Trophoblast cell (in vitro differentiated cells and primary cell): ENCODE measurements around the gene SLC39A12.
"Not testable (repeated sequence)": the region's sequence is repeated elsewhere in the genome, so short reads cannot be mapped to it uniquely, and the experiment has no call there.

ENCODE experiments used
- DNase-seq, 2 donors: peaks; one replicate each; pipeline ENCODE4 v3.0.0-alpha.2; 2016
- H2AFZ ChIP-seq: 2 replicates; pipeline ENCODE4 v1.6.1; 2013; ENCODE audit warnings: low read length, moderate library complexity, mild to moderate bottlenecking; ENCODE audit not compliant: insufficient read depth, poor library complexity
- H2AK5ac ChIP-seq: 2 replicates; pipeline ENCODE4 v1.6.1; 2013; ENCODE audit warnings: mild to moderate bottlenecking, low read length
- H2BK120ac ChIP-seq: 2 replicates; pipeline ENCODE4 v1.6.1; 2013; ENCODE audit warnings: low read length, mild to moderate bottlenecking, moderate library complexity; ENCODE audit not compliant: insufficient read depth, poor library complexity
- H2BK12ac ChIP-seq: 2 replicates; pipeline ENCODE4 v1.6.1; 2013; ENCODE audit warnings: mild to moderate bottlenecking, low read length, moderate library complexity
- H2BK5ac ChIP-seq: 2 replicates; pipeline ENCODE4 v1.6.1; 2013; ENCODE audit warnings: low read length, low read depth, moderate library complexity, mild to moderate bottlenecking; ENCODE audit not compliant: poor library complexity
- H3K14ac ChIP-seq: 2 replicates; pipeline ENCODE4 v1.6.1; 2013; ENCODE audit warnings: mild to moderate bottlenecking, low read length
- H3K18ac ChIP-seq: 2 replicates; pipeline ENCODE4 v1.6.1; 2013; ENCODE audit warnings: mild to moderate bottlenecking, low read length
- H3K23ac ChIP-seq: 2 replicates; pipeline ENCODE4 v1.6.1; 2013; ENCODE audit warnings: low read length
- H3K27ac ChIP-seq: 2 replicates; pipeline ENCODE4 v1.5.1; 2013; ENCODE audit warnings: low read depth, mild to moderate bottlenecking, inconsistent platforms, low read length, moderate library complexity
- H3K27me3 ChIP-seq: 2 replicates; pipeline ENCODE4 v1.6.1; 2013; ENCODE audit warnings: inconsistent platforms, mild to moderate bottlenecking, low read length, moderate library complexity; ENCODE audit not compliant: insufficient read depth
- H3K36me3 ChIP-seq, 2 experiments: 1 replicate in 1 of 2; 2 replicates in 1 of 2; pipeline ENCODE4 v1.6.1; 2013; ENCODE audit warnings: low read length in 2 of 2, mild to moderate bottlenecking in 2 of 2, moderate library complexity in 1 of 2; ENCODE audit not compliant: insufficient read depth in 2 of 2, control insufficient read depth in 1 of 2
- H3K4ac ChIP-seq: 2 replicates; pipeline ENCODE4 v1.6.1; 2013; ENCODE audit warnings: low read depth, mild to moderate bottlenecking, low read length, moderate library complexity
- H3K4me1 ChIP-seq, 2 experiments: 1 replicate in 1 of 2; 2 replicates in 1 of 2; pipeline ENCODE4 v1.6.1; 2013; ENCODE audit warnings: low read length in 2 of 2, mild to moderate bottlenecking in 2 of 2, moderate library complexity in 1 of 2; ENCODE audit not compliant: insufficient read depth in 2 of 2, control insufficient read depth in 1 of 2
- H3K4me2 ChIP-seq: 2 replicates; pipeline ENCODE4 v1.6.1; 2013; ENCODE audit warnings: inconsistent platforms, mild to moderate bottlenecking, low read length, moderate library complexity
- H3K4me3 ChIP-seq: 2 replicates; pipeline ENCODE4 v1.5.1; 2013; ENCODE audit warnings: mild to moderate bottlenecking, low read depth, low read length, inconsistent platforms
- H3K79me1 ChIP-seq: one replicate; pipeline ENCODE4 v1.6.1; 2013; ENCODE audit warnings: low read length
- H3K79me2 ChIP-seq: 2 replicates; pipeline ENCODE4 v1.6.1; 2013; ENCODE audit warnings: low read length, mild to moderate bottlenecking; ENCODE audit not compliant: control insufficient read depth, insufficient read depth, poor library complexity
- H3K9ac ChIP-seq: 2 replicates; pipeline ENCODE4 v1.6.1; 2013; ENCODE audit warnings: mild to moderate bottlenecking, low read length
- H3K9me3 ChIP-seq: 2 replicates; pipeline ENCODE4 v1.6.1; 2013; ENCODE audit warnings: low read depth, mild to moderate bottlenecking, control low read depth, inconsistent platforms, low read length; ENCODE audit not compliant: insufficient read depth
- H4K12ac ChIP-seq: 2 replicates; pipeline ENCODE4 v1.6.1; 2013; ENCODE audit warnings: low read depth, mild to moderate bottlenecking, low read length, moderate library complexity
- H4K8ac ChIP-seq: 2 replicates; pipeline ENCODE4 v1.6.1; 2013; ENCODE audit warnings: low read depth, mild to moderate bottlenecking, low read length, moderate library complexity
- H4K91ac ChIP-seq: one replicate; pipeline ENCODE4 v1.6.1; 2013; ENCODE audit warnings: low read depth, mild to moderate bottlenecking, low read length, moderate library complexity
- WGBS: extraction: QIAGEN DNeasy Blood & Tissue Kit; methylation state at CpG from one replicate; pipeline ENCODE4 v1.1.7; 2013; ENCODE audit warnings: missing lambda C conversion rate; ENCODE audit not compliant: insufficient read length, insufficient coverage; ENCODE audit errors: extremely low coverage; 5-methylcytosine and 5-hydroxymethylcytosine counted together

SLC39A12 gene

GRCh38 chr10:17954372-17954771, 2.7 kb downstream of the SLC39A12 start:
- H4K91ac ChIP-seq, DNase-seq, H2BK12ac ChIP-seq, H4K12ac ChIP-seq, H3K4me2 ChIP-seq, H3K9me3 ChIP-seq, H3K9ac ChIP-seq, H3K4me1 ChIP-seq, H3K79me1 ChIP-seq, H3K23ac ChIP-seq, H3K79me2 ChIP-seq, H3K27ac ChIP-seq, H3K4me3 ChIP-seq, H3K18ac ChIP-seq, H3K4ac ChIP-seq, H2AFZ ChIP-seq, H2BK5ac ChIP-seq, H3K14ac ChIP-seq, H3K36me3 ChIP-seq, H2BK120ac ChIP-seq, H2AK5ac ChIP-seq, H3K27me3 ChIP-seq, H4K8ac ChIP-seq: not testable (repeated sequence)
- no CpG with 5 or more reads among the region's 10 CpGs for WGBS

GRCh38 chr10:17954861-17955260, 3.1 kb downstream of the SLC39A12 start:
- H4K8ac ChIP-seq = no peak overlapping the region
- H2AK5ac ChIP-seq = no peak overlapping the region
- H2BK5ac ChIP-seq = no peak overlapping the region
- DNase-seq = no peak
- no peak overlapping the region for H3K27ac ChIP-seq
- H4K91ac ChIP-seq = no peak overlapping the region
- H3K79me1 ChIP-seq = no peaks in the 10 kb centered on the region
- no peaks in the 10 kb centered on the region for H3K4me1 ChIP-seq
- no peaks in the 10 kb centered on the region for H3K9me3 ChIP-seq
- no peaks in the 10 kb centered on the region for H3K36me3 ChIP-seq
- no peak overlapping the region for H3K4me3 ChIP-seq
- H3K4ac ChIP-seq = no peak overlapping the region
- H4K12ac ChIP-seq = no peak overlapping the region
- H2AFZ ChIP-seq = no peak overlapping the region
- H3K9ac ChIP-seq = no peak overlapping the region
- no CpG with 5 or more reads among the region's 2 CpGs for WGBS
- no peak overlapping the region for H2BK120ac ChIP-seq
- no peak overlapping the region for H3K23ac ChIP-seq
- no peak overlapping the region for H3K18ac ChIP-seq
- H2BK12ac ChIP-seq = no peak overlapping the region
- no peaks in the 10 kb centered on the region for H3K27me3 ChIP-seq
- H3K14ac ChIP-seq = no peak overlapping the region
- H3K79me2 ChIP-seq = no peaks in the 10 kb centered on the region
- no peak overlapping the region for H3K4me2 ChIP-seq

- H3K14ac ChIP-seq = no peak overlapping the region
- no peak overlapping the region for H3K18ac ChIP-seq
- H3K4ac ChIP-seq = no peak overlapping the region
- H2AK5ac ChIP-seq = no peak overlapping the region
- no peak overlapping the region for H3K27ac ChIP-seq
- no peak overlapping the region for H2BK120ac ChIP-seq
- H3K27me3 ChIP-seq = no peaks in the 10 kb centered on the region
- no peaks in the 10 kb centered on the region for H3K36me3 ChIP-seq
- no peak overlapping the region for H3K23ac ChIP-seq
- no peak overlapping the region for H2BK5ac ChIP-seq
- no peak overlapping the region for H2AFZ ChIP-seq
- no peaks in the 10 kb centered on the region for H3K79me1 ChIP-seq
- H3K4me3 ChIP-seq = no peak overlapping the region
- no peaks in the 10 kb centered on the region for H3K4me1 ChIP-seq
- H3K79me2 ChIP-seq = no peaks in the 10 kb centered on the region
- no peak for DNase-seq
- no peak overlapping the region for H4K12ac ChIP-seq
- H3K4me2 ChIP-seq = no peak overlapping the region
- no peaks in the 10 kb centered on the region for H3K9me3 ChIP-seq
- H4K8ac ChIP-seq = no peak overlapping the region
- no peak overlapping the region for H4K91ac ChIP-seq
- no peak overlapping the region for H3K9ac ChIP-seq
- WGBS = no CpG with 5 or more reads among the region's 7 CpGs
- no peak overlapping the region for H2BK12ac ChIP-seq
Observed at GRCh38 chr10:17958049-17958448, 6.3 kb downstream of the SLC39A12 start.

- Histone ChIP-seq H3K79me2 (no peaks in the 10 kb centered on the region), H3K4me1 (no peaks in the 10 kb centered on the region), H4K8ac (no peak overlapping the region), H3K23ac (no peak overlapping the region), H3K79me1 (no peaks in the 10 kb centered on the region), H2BK5ac (no peak overlapping the region), H3K18ac (no peak overlapping the region), H3K4ac (no peak overlapping the region), H2BK12ac (no peak overlapping the region), H3K9ac (no peak overlapping the region), H2AFZ (no peak overlapping the region), H3K14ac (no peak overlapping the region), H3K27me3 (no peaks in the 10 kb centered on the region), H2BK120ac (no peak overlapping the region), H3K4me2 (no peak overlapping the region), H3K9me3 (no peaks in the 10 kb centered on the region), H3K36me3 (no peaks in the 10 kb centered on the region), H2AK5ac (no peak overlapping the region), H3K27ac (no peak overlapping the region), H4K12ac (no peak overlapping the region), H3K4me3 (no peak overlapping the region), H4K91ac (no peak overlapping the region)
- no peak for DNase-seq
- WGBS = no CpG with 5 or more reads among the region's 2 CpGs
Observed at GRCh38 chr10:17959870-17960269, 8.2 kb downstream of the SLC39A12 start.
